Left cardiac atrium (tissue), 4 donors: ENCODE data around the gene PARD3B. TPM values are rescaled to one million over a fixed set of nuclear protein-coding genes. Genes with fewer than 3 reads are reported as not detected.

ENCODE experiments used
- ATAC-seq, 2 donors: fragments of 200-7000 bp; cut with Tn5 transposase; one replicate each; pipeline ENCODE4 v1.9.1; 2020; ENCODE audit warnings: mild to moderate bottlenecking in 2 of 2, moderate library complexity in 2 of 2
- DNase-seq: peaks from one replicate; pipeline ENCODE4 v3.0.0-alpha.2; 2020
- intact Hi-C, 2 donors: fragments of 100-400 bp; cut with DNase I; formaldehyde crosslinking; loops; one replicate each; pipeline versions ENCODE4 v1.14.1 to v1.15.1; 2022 to 2023
- total RNA-seq, 2 donors: library from RNA; stranded (reverse); fragmentation: NEBNext Ultra II Directional; extraction: Animal tissue kit (Norgen Biotek cat#: 25700); gene quantifications; one replicate each; pipeline ENCODE4 v1.2.1, GENCODE V29; 2021
- donor health status: DM: no; HTN: yes; CAD: no.
- donor health status: DM: no; HTN: yes; CAD: no; lungs with severe emphysema.
- donor health status: DM: yes; HTN: yes; CAD: no.
- donor health status: Dilated cardiomyopathy.

PARD3B gene
- total RNA-seq, 2 donors from 2014 or later = 12.5 to 12.6 TPM

DNA sequence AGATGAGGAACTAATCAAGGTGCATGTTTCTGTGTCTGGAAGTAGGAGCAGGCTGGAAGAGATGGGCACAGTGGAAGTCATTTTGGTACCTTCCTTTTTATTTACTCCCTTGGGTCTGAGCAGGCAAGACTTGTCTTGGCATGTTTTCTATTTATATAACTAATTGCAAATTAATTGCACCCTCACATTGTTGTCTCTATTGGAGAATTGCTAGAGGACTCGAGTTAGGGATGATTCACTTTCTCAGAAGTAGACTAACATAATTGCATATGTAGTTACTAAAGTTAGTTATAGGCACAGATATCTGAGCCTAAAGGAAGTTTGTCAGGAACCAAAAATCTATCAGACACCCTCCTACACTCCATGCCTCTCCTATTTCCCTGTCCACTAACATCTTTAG, 1044.2 kb downstream of the PARD3B start:
- intact Hi-C loops = no loop called here
- ATAC-seq (no peak), DNase-seq (no peak)

DNA sequence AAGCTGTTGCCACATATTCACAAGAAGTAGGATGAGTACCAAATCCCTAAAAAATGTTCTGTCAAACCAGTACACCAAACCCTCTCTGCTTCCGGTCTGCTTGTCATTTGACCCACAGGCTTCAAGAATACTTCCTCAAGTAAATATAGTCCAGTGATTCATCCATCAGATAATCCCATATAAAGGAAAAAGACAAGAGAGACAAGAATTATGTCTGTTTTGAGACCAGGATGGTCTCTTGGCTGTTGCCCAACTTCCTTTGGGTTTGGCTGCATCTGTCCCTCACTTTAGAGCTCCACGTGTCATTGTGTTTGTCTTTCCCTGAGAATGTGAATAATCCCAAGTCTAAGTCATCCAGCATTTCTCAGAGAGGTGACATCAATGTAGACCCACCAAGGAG, 1045.5 kb downstream of the PARD3B start:
- intact Hi-C loops = no loop called here
- ATAC-seq (no peak), DNase-seq (no peak)

- intact Hi-C loops = no loop called here
- no peak for DNase-seq
- peak; percentile 83 to 92 for ATAC-seq
Measured at GRCh38 chr2:205593891-205594290, 1048.6 kb downstream of the PARD3B start.

- no peak for ATAC-seq
- intact Hi-C loops = no loop called here
- no peak for DNase-seq
Measured at GRCh38 chr2:205596581-205596980, 1051.3 kb downstream of the PARD3B start.

- DNase-seq (no peak), ATAC-seq (no peak)
- intact Hi-C loops = no loop called here
Measured at GRCh38 chr2:205605638-205606304, 1060.5 kb downstream of the PARD3B start.

- ATAC-seq (no peak), DNase-seq (no peak)
- intact Hi-C loops = no loop called here
Measured at GRCh38 chr2:205607146-205607545, 1061.9 kb downstream of the PARD3B start.

- no peak for DNase-seq
- intact Hi-C loops = no loop called here
- ATAC-seq = no peak
Measured at GRCh38 chr2:205609113-205609512, 1063.8 kb downstream of the PARD3B start.

- no peak for DNase-seq
- ATAC-seq = no peak
- intact Hi-C loops = no loop called here
Measured at GRCh38 chr2:205610437-205610836, 1065.2 kb downstream of the PARD3B start.

GRCh38 chr2:205612636-205613035, 1067.4 kb downstream of the PARD3B start:
- ATAC-seq = peak in 1 of 2 donors; percentile 72
- intact Hi-C loops = no loop called here
- DNase-seq = no peak

DNA sequence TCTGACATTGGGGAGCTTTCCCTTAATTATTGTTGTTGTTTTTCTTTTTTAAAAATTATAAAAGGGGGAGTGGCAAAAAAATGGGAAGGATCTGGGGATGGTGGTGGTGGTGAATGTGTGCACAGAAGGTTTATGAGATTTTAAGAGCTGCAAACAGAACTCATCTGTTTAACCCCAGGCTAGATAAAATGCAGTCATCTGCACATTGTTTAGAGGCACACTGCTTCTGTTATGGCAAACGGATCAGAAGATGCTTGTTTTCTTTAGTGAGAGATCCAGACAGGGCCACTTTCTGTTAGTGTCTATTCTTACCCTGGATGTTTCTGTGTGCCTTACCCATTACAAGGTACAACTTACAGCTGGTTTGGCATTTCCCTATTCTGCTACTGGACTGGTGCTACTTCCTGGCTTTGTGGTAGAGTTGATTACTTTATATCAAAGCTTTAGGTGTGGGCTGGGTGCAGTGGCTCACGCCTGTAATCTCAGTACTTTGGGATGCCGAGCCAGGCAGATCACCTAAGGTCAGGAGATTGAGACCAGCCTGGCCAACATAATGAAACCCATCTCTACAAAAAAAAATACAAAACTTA, 1068.8 kb downstream of the PARD3B start:
- intact Hi-C loops = no loop called here
- no peak for ATAC-seq

DNA sequence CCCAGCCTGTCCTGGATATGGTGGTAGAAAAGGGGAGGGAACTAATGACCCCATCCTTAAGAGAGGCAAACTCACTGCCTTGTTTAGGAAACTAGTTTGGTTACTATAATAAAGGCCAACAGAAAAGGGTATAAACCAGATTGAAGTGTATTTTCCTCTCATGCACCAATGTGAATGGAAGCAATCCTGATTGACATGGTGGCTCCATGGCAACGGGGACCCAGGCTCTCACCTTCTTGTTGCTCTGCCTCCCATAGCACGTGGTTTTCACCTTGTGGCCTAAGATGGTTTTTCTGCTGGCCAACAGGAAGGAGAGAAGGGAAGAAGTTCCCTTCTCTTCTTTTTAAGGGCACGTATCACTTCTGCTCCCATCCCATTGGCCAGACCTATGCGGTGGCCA, 1069.7 kb downstream of the PARD3B start:
- ATAC-seq (no peak), DNase-seq (no peak)
- intact Hi-C loops = no loop called here

More for the DNA sequence above, 1068.8 kb downstream of the PARD3B start:
- DNase-seq = no peak

- ATAC-seq = no peak
- intact Hi-C loops = no loop called here
- no peak for DNase-seq
Measured at GRCh38 chr2:205617905-205618304, 1072.6 kb downstream of the PARD3B start.

GRCh38 chr2:205619600-205619999, 1074.3 kb downstream of the PARD3B start:
- ATAC-seq = no peak
- intact Hi-C loops = no loop called here
- no peak for DNase-seq

- DNase-seq (no peak), ATAC-seq (no peak)
- intact Hi-C loops = no loop called here
Measured at GRCh38 chr2:205627085-205627484, 1081.8 kb downstream of the PARD3B start.

DNA sequence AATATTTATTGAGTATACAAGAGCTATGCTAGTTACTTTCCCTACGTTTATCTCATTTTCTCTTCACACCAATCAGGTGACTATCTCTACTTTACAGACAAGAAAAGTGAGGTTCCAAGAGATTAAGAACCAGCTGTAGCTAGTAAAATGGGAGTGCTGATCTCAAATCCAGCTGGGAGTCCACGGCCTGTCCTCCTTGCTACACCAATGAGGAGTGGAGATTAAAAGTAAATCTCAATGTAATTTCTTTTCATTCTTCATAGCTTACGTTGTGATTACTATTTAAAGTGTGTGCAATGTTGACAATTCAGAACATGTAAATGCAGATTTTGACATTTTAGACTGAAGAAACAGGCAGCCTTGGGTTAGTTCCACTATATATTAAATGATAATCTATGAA, 1083.1 kb downstream of the PARD3B start:
- ATAC-seq (no peak), DNase-seq (no peak)
- intact Hi-C loops = no loop called here

- no peak for ATAC-seq
Measured at GRCh38 chr2:205629091-205629776, 1084.0 kb downstream of the PARD3B start.

GRCh38 chr2:205633994-205634393, 1088.7 kb downstream of the PARD3B start:
- intact Hi-C loops = no loop called here
- DNase-seq (no peak), ATAC-seq (peak in 1 of 2 donors; percentile 42)

More at GRCh38 chr2:205629091-205629776, 1084.0 kb downstream of the PARD3B start:
- no peak for DNase-seq
- intact Hi-C loops = no loop called here

- intact Hi-C loops = no loop called here
- ATAC-seq (no peak), DNase-seq (no peak)
Measured at GRCh38 chr2:205636549-205637319, 1091.5 kb downstream of the PARD3B start.

DNA sequence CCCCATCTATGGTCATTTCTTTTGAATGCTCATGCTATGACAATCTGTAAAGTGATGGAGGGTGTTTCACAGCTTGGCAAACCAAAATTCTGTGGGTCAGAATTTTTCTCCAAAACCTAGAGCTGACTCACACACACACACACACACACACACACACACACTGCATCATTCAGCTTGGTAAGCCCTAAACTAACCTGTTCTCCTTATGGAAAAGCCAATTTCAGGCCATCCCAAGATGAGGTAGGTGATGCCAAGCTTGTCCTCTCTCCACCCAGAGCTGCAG, 1092.0 kb downstream of the PARD3B start:
- DNase-seq (no peak), ATAC-seq (no peak)
- intact Hi-C loops = no loop called here
